Muscle layer of duodenum (tissue), 2 donors: ENCODE results near the gene FTHL17.

Source experiments
- H3K27ac ChIP-seq: one replicate; pipeline ENCODE4 v1.7.0; 2013; ENCODE audit warnings: mild to moderate bottlenecking, low read length
- H3K27me3 ChIP-seq: one replicate; pipeline ENCODE4 v1.7.0; 2013; ENCODE audit warnings: low read depth, mild to moderate bottlenecking, control low read depth, low read length
- H3K36me3 ChIP-seq, 2 donors: one replicate each; pipeline ENCODE4 v1.7.0; 2013; ENCODE audit warnings: low read length in 2 of 2, control low read depth in 1 of 2, mild to moderate bottlenecking in 1 of 2; ENCODE audit not compliant: insufficient read depth in 2 of 2, control insufficient read depth in 1 of 2
- H3K4me1 ChIP-seq, 2 donors: one replicate each; pipeline ENCODE4 v1.7.0; 2013; ENCODE audit warnings: low read length in 2 of 2, mild to moderate bottlenecking in 2 of 2, control low read depth in 1 of 2, moderate library complexity in 1 of 2; ENCODE audit not compliant: insufficient read depth in 2 of 2, control insufficient read depth in 1 of 2
- H3K4me3 ChIP-seq, 2 donors: one replicate each; pipeline ENCODE4 v1.7.0; 2013; ENCODE audit warnings: low read length in 2 of 2, low read depth in 1 of 2, mild to moderate bottlenecking in 1 of 2
- H3K9me3 ChIP-seq, 2 donors: one replicate each; pipeline ENCODE4 v1.7.0; 2013; ENCODE audit warnings: low read length in 2 of 2, control low read depth in 1 of 2, mild to moderate bottlenecking in 1 of 2; ENCODE audit not compliant: control insufficient read depth in 1 of 2
- donor health status: healthy.

Gene FTHL17

DNA sequence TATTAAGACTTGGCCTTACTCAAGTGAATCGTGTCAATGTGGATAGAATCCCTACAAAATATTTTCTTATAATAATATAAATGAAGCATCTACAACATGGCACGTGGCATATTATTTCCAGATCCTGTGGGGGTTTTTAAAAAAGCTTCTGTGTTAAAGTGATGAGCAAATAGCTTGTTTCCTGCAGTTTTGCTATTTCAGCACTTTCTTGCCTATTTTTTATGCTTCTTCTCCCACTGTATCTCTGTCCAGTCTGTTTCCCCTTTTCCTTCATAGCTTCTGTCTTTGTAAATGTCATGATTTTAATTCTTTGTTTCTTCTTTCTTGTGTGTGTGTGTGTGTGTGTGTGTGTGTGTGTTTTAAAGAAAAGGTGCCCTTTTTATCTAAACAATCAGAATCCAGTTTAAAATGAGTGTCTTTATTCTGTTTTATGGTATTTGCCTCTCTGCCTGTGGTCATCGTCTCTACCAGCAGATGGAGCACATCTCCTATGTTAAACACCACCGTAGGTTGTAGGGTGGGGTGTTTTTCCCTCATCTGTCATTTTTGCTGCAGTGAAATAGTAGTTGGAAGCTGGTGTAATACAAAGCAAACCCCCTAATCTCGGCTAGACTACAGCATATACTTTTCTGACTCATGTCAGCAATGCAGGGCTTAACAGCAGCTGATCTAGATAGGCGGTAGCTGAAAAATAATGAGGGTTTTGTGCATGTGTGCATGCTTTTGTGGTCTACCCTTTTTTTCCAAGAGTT is 33.1 kb downstream of the FTHL17 start:
- Histone ChIP-seq H3K36me3 (no peaks in the 10 kb centered on the region), H3K9me3 (no peaks in the 10 kb centered on the region), H3K4me1 (no peaks in the 10 kb centered on the region), H3K27me3 (no peaks in the 10 kb centered on the region), H3K27ac (no peak overlapping the region), H3K4me3 (no peak overlapping the region)

DNA sequence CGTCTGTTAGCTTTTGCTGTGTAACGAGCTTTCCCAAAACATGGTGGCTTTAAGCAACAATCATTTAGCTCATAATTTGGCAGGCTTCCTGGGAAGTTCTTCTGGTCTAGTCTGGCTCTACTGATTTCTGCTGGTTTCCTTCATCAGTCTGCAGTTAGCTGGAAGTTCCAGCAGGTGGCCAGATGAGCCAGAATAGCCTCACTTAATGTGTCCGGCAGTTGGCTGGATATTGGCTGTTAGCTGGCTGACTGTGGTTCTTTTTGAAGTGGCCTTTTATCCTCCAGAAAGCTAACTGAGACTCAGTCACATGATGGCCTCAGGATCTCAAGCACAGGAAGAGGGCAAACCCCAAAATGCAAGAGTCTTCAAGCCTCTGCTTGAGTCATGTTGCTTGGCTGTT is 34.9 kb downstream of the FTHL17 start:
- Histone ChIP-seq H3K4me3 (no peak overlapping the region), H3K27ac (no peak overlapping the region), H3K27me3 (no peaks in the 10 kb centered on the region), H3K36me3 (no peaks in the 10 kb centered on the region), H3K9me3 (no peaks in the 10 kb centered on the region), H3K4me1 (no peaks in the 10 kb centered on the region)

DNA sequence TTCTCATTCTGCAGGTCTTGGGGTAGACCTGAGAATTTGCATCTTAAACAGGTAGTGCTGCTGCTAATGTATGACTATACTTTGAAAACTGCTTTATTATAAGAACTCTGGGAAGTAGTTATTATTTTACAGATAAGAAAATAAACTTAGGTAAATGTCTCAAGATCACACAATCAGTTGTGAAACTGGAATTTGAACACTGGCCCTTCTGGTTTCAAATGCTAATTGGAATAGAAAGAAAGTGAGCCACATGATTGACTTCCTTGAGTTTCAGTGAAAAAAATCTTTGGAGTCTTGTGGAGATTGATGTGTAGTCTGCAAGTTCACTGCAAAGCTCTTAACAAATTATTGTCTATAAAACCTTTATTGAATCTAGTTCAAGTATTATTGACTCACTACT is 44.5 kb downstream of the FTHL17 start:
- Histone ChIP-seq H3K36me3 (no peaks in the 10 kb centered on the region), H3K4me1 (no peaks in the 10 kb centered on the region), H3K27me3 (no peaks in the 10 kb centered on the region), H3K9me3 (no peaks in the 10 kb centered on the region), H3K4me3 (no peak overlapping the region), H3K27ac (no peak overlapping the region)

DNA sequence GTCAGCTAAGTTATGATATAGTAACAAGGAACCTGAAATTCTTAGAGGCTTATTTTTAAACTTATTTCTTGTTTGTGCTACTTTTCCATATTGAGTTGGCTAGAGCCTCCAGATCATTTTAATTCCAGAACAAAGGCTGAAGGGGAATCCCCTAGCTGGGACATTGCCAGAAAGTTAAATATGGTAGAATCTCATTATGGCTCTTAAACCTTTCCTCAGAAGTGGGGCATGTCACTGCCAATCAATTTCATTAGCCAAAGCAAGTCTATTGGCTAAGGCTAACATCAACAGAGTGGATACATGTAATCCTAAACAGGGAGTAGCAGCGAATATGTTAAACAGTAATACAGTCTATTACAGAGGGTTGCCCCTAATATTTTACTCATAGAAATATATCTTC is 47.0 kb downstream of the FTHL17 start:
- Histone ChIP-seq H3K4me3 (no peak overlapping the region), H3K27me3 (no peaks in the 10 kb centered on the region), H3K9me3 (no peaks in the 10 kb centered on the region), H3K27ac (no peak overlapping the region), H3K4me1 (no peaks in the 10 kb centered on the region), H3K36me3 (no peaks in the 10 kb centered on the region)

DNA sequence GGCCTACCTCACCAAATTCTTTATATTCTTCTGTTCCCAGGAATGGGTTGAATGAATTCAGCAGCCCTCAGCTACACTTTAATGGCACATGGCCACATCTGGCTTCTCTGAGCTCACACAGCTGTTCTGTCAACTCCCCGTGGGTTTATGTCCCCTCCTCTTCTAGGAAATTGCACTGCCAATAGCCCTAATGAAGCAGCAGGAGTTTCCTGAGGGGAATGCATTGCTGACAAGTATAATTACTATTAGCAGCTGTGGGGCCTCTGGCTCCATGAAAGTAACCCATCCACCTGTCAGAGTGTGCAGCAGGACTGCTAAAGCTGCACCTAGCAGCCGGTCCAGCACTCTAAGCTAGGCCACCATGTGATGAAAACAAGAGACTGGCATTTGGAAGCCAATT is 50.3 kb downstream of the FTHL17 start:
- H3K27me3 ChIP-seq: no peaks in the 10 kb centered on the region
- no peaks in the 10 kb centered on the region for H3K36me3 ChIP-seq
- H3K27ac ChIP-seq: no peak overlapping the region
- H3K4me1 ChIP-seq: no peaks in the 10 kb centered on the region
- no peak overlapping the region for H3K4me3 ChIP-seq
- no peaks in the 10 kb centered on the region for H3K9me3 ChIP-seq
